ENCODE results near the gene BMPR1B. TPM values are rescaled to one million over a fixed set of nuclear protein-coding genes. Genes with fewer than 3 reads are reported as not detected.

Gene BMPR1B
- total RNA-seq, 2 experiments from 2014 or later = not detected

GRCh38 chr4:94811643-94812042 is 53.9 kb downstream of the BMPR1B start:
- Mint-ChIP-seq H3K36me3 (ENCODE audit: low read depth) (no peaks in the 10 kb centered on the region), H3K27me3 (no peaks in the 10 kb centered on the region)
- CTCF ChIA-PET = no interaction called here

GRCh38 chr4:94813221-94813620 is 55.5 kb downstream of the BMPR1B start:
- DNase-seq (no peak), ATAC-seq (no peak)
- Mint-ChIP-seq H3K36me3 (ENCODE audit: low read depth) (no peaks in the 10 kb centered on the region), H3K27ac (no peak overlapping the region), H3K9me3 (no peaks in the 10 kb centered on the region), H3K27me3 (no peaks in the 10 kb centered on the region), H3K4me1 (ENCODE audit: low read depth) (no peaks in the 10 kb centered on the region), H3K4me3 (no peak overlapping the region)
- ChIA-PET CTCF (no interaction called here), POLR2A (no interaction called here)
- intact Hi-C loops (cut with micrococcal nuclease) = no loop called here
- TF ChIP-seq, protein P1, sequence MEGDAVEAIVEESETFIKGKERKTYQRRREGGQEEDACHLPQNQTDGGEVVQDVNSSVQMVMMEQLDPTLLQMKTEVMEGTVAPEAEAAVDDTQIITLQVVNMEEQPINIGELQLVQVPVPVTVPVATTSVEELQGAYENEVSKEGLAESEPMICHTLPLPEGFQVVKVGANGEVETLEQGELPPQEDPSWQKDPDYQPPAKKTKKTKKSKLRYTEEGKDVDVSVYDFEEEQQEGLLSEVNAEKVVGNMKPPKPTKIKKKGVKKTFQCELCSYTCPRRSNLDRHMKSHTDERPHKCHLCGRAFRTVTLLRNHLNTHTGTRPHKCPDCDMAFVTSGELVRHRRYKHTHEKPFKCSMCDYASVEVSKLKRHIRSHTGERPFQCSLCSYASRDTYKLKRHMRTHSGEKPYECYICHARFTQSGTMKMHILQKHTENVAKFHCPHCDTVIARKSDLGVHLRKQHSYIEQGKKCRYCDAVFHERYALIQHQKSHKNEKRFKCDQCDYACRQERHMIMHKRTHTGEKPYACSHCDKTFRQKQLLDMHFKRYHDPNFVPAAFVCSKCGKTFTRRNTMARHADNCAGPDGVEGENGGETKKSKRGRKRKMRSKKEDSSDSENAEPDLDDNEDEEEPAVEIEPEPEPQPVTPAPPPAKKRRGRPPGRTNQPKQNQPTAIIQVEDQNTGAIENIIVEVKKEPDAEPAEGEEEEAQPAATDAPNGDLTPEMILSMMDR (IDR thresholded peaks at IDR 0.05) = no peak

More at GRCh38 chr4:94811643-94812042, 53.9 kb downstream of the BMPR1B start:
- POLR2A ChIA-PET = no interaction called here
- Mint-ChIP-seq H3K27ac (no peak overlapping the region), H3K4me3 (no peak overlapping the region), H3K4me1 (ENCODE audit: low read depth) (no peaks in the 10 kb centered on the region), H3K9me3 (no peaks in the 10 kb centered on the region)
- DNase-seq (no peak), ATAC-seq (no peak)
- TF ChIP-seq, protein P1 (IDR thresholded peaks at IDR 0.05) = no peak
- intact Hi-C loops (cut with micrococcal nuclease) = no loop called here

DNA sequence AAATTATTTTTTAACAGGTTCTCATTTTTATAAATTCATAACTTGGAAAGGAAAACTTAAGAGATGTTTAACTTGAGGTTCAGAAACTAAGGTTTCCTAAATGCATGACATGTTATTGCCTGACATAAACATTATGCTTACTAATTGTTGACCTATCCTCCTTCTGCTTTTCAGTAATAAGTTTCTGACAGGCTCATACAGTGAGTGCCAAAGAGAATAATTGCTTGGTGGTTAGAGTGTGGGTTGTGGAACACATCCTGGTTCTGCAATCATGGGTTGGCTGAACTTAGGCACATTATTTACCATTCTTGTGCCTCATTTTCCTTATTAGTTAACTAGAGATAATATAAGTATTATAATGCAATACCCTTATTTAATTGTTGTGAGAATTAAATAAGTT is 56.5 kb downstream of the BMPR1B start:
- H3K4me3 Mint-ChIP-seq = no peak overlapping the region
- TF ChIP-seq, protein P1 (IDR thresholded peaks at IDR 0.05) = no peak
- ATAC-seq (no peak), DNase-seq (no peak)
- H3K27me3 Mint-ChIP-seq = no peaks in the 10 kb centered on the region
- no peaks in the 10 kb centered on the region for H3K36me3 Mint-ChIP-seq (ENCODE audit: low read depth)
- CTCF ChIA-PET = no interaction called here
- H3K4me1 Mint-ChIP-seq (ENCODE audit: low read depth) = no peaks in the 10 kb centered on the region
- no peak overlapping the region for H3K27ac Mint-ChIP-seq
- intact Hi-C loops (cut with micrococcal nuclease) = no loop called here
- POLR2A ChIA-PET = no interaction called here
- H3K9me3 Mint-ChIP-seq = no peaks in the 10 kb centered on the region

- Mint-ChIP-seq H3K4me1 (ENCODE audit: low read depth) (no peaks in the 10 kb centered on the region), H3K36me3 (ENCODE audit: low read depth) (no peaks in the 10 kb centered on the region), H3K4me3 (no peak overlapping the region), H3K27me3 (no peaks in the 10 kb centered on the region), H3K9me3 (no peaks in the 10 kb centered on the region), H3K27ac (no peak overlapping the region)
- intact Hi-C loops (cut with micrococcal nuclease) = no loop called here
- TF ChIP-seq, protein P1 (IDR thresholded peaks at IDR 0.05) = no peak
- ChIA-PET POLR2A (no interaction called here), CTCF (no interaction called here)
- ATAC-seq (no peak), DNase-seq (no peak)
These were observed 61.8 kb downstream of the BMPR1B start for GRCh38 chr4:94819371-94820168.

DNA sequence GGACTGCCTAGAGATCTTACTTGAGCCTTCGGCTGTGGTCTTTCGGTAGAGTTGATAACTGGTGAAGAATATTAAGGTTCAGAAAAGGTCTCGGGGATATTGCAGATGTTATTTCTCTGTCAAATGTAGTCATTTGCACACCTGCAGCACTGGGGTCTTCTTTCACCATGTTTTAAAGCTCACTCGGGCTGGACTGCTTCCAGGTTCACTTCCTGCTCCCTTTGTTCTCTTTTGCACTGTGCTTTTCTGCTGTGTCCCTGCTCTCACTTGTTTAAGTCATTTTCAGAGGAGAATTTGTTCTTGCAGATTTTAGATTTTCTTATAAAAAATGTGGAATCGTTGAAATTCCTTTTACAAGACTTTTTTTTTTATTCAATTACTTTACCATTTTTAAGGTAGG is 68.5 kb downstream of the BMPR1B start:
- H3K4me3 Mint-ChIP-seq = no peak overlapping the region
- intact Hi-C loops (cut with micrococcal nuclease) = no loop called here
- H3K27me3 Mint-ChIP-seq = no peaks in the 10 kb centered on the region
- H3K9me3 Mint-ChIP-seq = no peaks in the 10 kb centered on the region
- no peaks in the 10 kb centered on the region for H3K4me1 Mint-ChIP-seq (ENCODE audit: low read depth)
- TF ChIP-seq, protein P1 (IDR thresholded peaks at IDR 0.05) = no peak
- DNase-seq = no peak
- no peak overlapping the region for H3K27ac Mint-ChIP-seq
- H3K36me3 Mint-ChIP-seq (ENCODE audit: low read depth) = no peaks in the 10 kb centered on the region
- ChIA-PET CTCF (no interaction called here), POLR2A (no interaction called here)
- ATAC-seq = no peak
